Endodermal cell (in vitro differentiated cells): ENCODE measurements around the gene SMIM14. TPM values are rescaled to one million over a fixed set of nuclear protein-coding genes. Genes with fewer than 3 reads are reported as not detected.
"Not testable (repeated sequence)": the region's sequence is repeated elsewhere in the genome, so short reads cannot be mapped to it uniquely, and the experiment has no call there.

Experiments used
- DNase-seq: peaks from one replicate; pipeline ENCODE4 v3.0.0-alpha.2; 2017
- H3K27ac ChIP-seq: 2 replicates; pipeline ENCODE4 v1.5.1; 2013; ENCODE audit warnings: mild to moderate bottlenecking, low read depth, low read length, moderate library complexity
- H3K27me3 ChIP-seq: 2 replicates; pipeline ENCODE4 v1.6.1; 2013; ENCODE audit warnings: mild to moderate bottlenecking, low read length, moderate library complexity; ENCODE audit not compliant: insufficient read depth, control insufficient read depth, poor library complexity, severe bottlenecking
- H3K36me3 ChIP-seq: 2 replicates; pipeline ENCODE4 v1.7.0; 2013; ENCODE audit warnings: mild to moderate bottlenecking, low read length, moderate library complexity; ENCODE audit not compliant: control insufficient read depth, insufficient read depth
- H3K4me1 ChIP-seq: one replicate; pipeline ENCODE4 v1.7.0; 2013; ENCODE audit warnings: low read length; ENCODE audit not compliant: control insufficient read depth, insufficient read depth
- H3K4me3 ChIP-seq: 2 replicates; pipeline ENCODE4 v1.5.1; 2013; ENCODE audit warnings: mild to moderate bottlenecking, low read length, moderate library complexity
- H3K9ac ChIP-seq: 2 replicates; pipeline ENCODE4 v1.6.1; 2013; ENCODE audit warnings: mild to moderate bottlenecking, low read length, moderate library complexity; ENCODE audit not compliant: poor library complexity, severe bottlenecking; ENCODE audit errors: extremely low read depth
- H3K9me3 ChIP-seq: 2 replicates; pipeline ENCODE4 v1.6.1; 2013; ENCODE audit warnings: mild to moderate bottlenecking, low read length, moderate library complexity; ENCODE audit not compliant: control insufficient read depth
- H3K27ac Mint-ChIP-seq: 2 replicates; pipeline ENCODE4 v1.8.0; 2020; ENCODE audit warnings: mixed read lengths
- H3K27me3 Mint-ChIP-seq: 2 replicates; pipeline ENCODE4 v1.8.0; 2021; ENCODE audit warnings: mild to moderate bottlenecking, mixed read lengths; ENCODE audit not compliant: insufficient read depth
- H3K36me3 Mint-ChIP-seq: 2 replicates; pipeline ENCODE4 v1.8.0; 2020; ENCODE audit warnings: low read depth, mixed read lengths
- H3K4me1 Mint-ChIP-seq: 2 replicates; pipeline ENCODE4 v1.8.0; 2020; ENCODE audit warnings: mixed read lengths
- H3K4me3 Mint-ChIP-seq: 2 replicates; pipeline ENCODE4 v1.8.0; 2020; ENCODE audit warnings: mild to moderate bottlenecking, moderate library complexity, mixed read lengths
- H3K9me3 Mint-ChIP-seq: 2 replicates; pipeline ENCODE4 v1.8.0; 2020; ENCODE audit warnings: mild to moderate bottlenecking, mixed read lengths
- WGBS, 2 experiments: methylation state at CpG; one replicate each; pipeline versions ENCODE4 v1.1.5 to v1.1.7; 2013; ENCODE audit warnings: missing lambda C conversion rate in 2 of 2, mixed read lengths in 1 of 2; ENCODE audit not compliant: insufficient coverage in 1 of 2, insufficient read length in 1 of 2; 5-methylcytosine and 5-hydroxymethylcytosine counted together
- total RNA-seq, 2 donors: library from RNA; stranded (reverse); fragmentation: NEBNext Ultra II Directional in 1 of 2; extraction: Animal tissue kit (Norgen Biotek cat#: 25700) in 1 of 2; gene quantifications; 2 replicates in 1 of 2; 3 replicates in 1 of 2; pipeline ENCODE4 v1.2.1, GENCODE V29; 2021
- TF ChIP-seq, protein P1 (sequence below): fragments of 200-600 bp; sonication (generic); conservative IDR thresholded peaks from 2 replicates; pipeline ENCODE4 v1.5.0; 2021; ENCODE audit warnings: antibody characterized with exemption, mild to moderate bottlenecking

The SMIM14 gene
- total RNA-seq, 2 donors from 2014 or later, result 24.3 to 24.6 TPM

DNA sequence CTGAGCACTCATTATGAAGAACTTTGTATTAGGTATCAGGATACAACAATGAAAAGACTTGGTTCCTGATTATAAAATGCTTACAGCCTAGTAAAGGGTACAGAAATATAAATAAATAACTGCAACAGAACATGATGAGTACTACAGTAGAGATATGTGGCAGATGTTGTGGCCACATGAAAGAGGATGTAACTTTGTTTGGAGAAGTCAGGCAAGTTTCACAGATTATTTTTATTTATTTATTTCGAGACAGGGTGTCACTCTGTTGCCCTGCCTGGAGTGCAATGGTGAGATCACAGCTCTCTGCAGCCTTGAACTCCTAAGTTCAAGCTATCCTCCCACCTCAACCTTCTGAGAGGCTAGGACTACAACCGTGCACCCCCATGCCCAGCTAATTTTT, 43.5 kb upstream of the SMIM14 start:
- Mint-ChIP-seq H3K27ac (no peak overlapping the region), H3K4me1 (peaks cover 2% of the 10 kb centered on the region), H3K4me3 (no peak overlapping the region), H3K36me3 (no peaks in the 10 kb centered on the region), H3K9me3 (no peaks in the 10 kb centered on the region), H3K27me3 (no peaks in the 10 kb centered on the region)
- no peaks in the 10 kb centered on the region for H3K9me3 ChIP-seq
- 95 to 100% methylated on average over 1 to 2 of the region's 2 CpGs for WGBS, 2 experiments
- no peak overlapping the region for H3K27ac ChIP-seq
- H3K4me1 ChIP-seq, result no peaks in the 10 kb centered on the region
- H3K27me3 ChIP-seq, result no peaks in the 10 kb centered on the region
- H3K36me3 ChIP-seq, result no peaks in the 10 kb centered on the region
- H3K9ac ChIP-seq, result no peak overlapping the region
- no peak overlapping the region for H3K4me3 ChIP-seq
- no peak for DNase-seq
- TF ChIP-seq, protein P1, sequence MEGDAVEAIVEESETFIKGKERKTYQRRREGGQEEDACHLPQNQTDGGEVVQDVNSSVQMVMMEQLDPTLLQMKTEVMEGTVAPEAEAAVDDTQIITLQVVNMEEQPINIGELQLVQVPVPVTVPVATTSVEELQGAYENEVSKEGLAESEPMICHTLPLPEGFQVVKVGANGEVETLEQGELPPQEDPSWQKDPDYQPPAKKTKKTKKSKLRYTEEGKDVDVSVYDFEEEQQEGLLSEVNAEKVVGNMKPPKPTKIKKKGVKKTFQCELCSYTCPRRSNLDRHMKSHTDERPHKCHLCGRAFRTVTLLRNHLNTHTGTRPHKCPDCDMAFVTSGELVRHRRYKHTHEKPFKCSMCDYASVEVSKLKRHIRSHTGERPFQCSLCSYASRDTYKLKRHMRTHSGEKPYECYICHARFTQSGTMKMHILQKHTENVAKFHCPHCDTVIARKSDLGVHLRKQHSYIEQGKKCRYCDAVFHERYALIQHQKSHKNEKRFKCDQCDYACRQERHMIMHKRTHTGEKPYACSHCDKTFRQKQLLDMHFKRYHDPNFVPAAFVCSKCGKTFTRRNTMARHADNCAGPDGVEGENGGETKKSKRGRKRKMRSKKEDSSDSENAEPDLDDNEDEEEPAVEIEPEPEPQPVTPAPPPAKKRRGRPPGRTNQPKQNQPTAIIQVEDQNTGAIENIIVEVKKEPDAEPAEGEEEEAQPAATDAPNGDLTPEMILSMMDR, result no peak

DNA sequence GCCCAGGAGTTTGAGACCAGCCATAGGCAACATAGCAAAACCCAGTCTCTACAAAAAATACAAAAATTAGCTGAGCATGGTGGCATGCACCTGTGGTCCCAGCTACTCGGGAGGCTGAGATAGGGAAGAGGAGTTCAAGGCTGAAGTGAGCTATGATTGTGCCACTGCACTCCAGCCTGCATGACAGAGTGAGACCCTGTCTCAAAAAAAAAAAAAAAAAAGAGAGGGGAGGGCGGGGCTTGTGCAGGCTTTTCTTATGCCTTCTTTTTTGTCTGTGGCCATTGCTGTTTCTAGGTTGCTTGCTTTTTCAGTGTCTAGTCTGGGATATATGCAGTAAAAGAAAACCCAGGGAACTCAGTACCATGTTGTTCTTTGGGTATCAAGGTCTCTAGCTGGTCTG, 42.3 kb upstream of the SMIM14 start:
- not testable (repeated sequence) for H3K36me3 Mint-ChIP-seq, H3K4me1 ChIP-seq, H3K27me3 Mint-ChIP-seq, H3K9ac ChIP-seq, H3K9me3 Mint-ChIP-seq, H3K27ac ChIP-seq, H3K27me3 ChIP-seq, H3K4me3 Mint-ChIP-seq, H3K4me1 Mint-ChIP-seq, H3K36me3 ChIP-seq, DNase-seq, H3K27ac Mint-ChIP-seq, H3K9me3 ChIP-seq, H3K4me3 ChIP-seq
- 88% methylated on average over 2 of the region's 2 CpGs; no CpG with 5 or more reads in 1 of the 2 experiments for WGBS, 2 experiments

DNA sequence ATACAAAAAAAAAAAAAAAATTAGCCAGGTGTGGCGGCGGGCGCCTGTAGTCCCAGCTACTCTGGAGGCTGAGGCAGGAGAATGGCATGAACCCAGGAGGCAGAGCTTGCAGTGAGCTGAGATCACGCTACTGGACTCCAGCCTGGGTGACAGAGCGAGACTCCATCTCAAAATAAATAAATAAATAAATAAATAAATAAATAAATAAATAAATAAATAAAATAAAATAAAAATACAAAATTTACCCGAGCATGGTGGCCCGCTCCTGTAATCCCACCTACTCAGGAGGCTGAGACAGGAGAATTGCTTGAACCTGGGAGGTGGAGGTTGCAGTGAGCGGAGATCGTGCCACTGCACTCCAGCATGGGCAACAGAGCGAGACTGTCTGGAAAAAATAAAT, 37.0 kb upstream of the SMIM14 start:
- not testable (repeated sequence) for H3K27ac Mint-ChIP-seq, H3K36me3 ChIP-seq, H3K4me3 Mint-ChIP-seq, H3K36me3 Mint-ChIP-seq, DNase-seq, H3K9ac ChIP-seq, H3K9me3 ChIP-seq, H3K27ac ChIP-seq, H3K4me1 ChIP-seq, H3K27me3 ChIP-seq, H3K4me3 ChIP-seq, H3K27me3 Mint-ChIP-seq, H3K4me1 Mint-ChIP-seq, H3K9me3 Mint-ChIP-seq
- WGBS, 2 experiments, result 94% methylated on average over 8 of the region's 10 CpGs; no CpG with 5 or more reads in 1 of the 2 experiments

DNA sequence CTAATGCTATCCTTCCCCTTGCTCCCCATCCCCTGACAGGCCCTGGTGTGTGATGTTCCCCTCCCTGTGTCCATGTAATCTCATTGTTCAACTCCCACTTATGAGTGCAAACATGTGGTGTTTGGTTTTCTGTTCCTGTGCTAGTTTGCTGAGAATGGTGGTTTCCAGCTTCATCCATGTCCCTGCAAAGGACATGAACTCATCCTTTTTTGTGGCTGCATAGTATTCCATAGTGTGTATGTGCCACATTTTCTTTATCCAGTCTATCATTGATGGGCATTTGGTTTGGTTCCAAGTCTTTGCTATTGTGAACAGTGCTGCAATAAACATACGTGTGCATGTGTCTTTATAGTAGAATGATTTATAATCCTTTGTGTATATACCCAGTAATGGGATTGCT, 31.6 kb upstream of the SMIM14 start:
- H3K36me3 ChIP-seq, H3K36me3 Mint-ChIP-seq, H3K27ac Mint-ChIP-seq: not testable (repeated sequence)

More for the DNA sequence above, 31.6 kb upstream of the SMIM14 start:
- not testable (repeated sequence) for H3K4me3 ChIP-seq, H3K4me1 ChIP-seq, H3K4me1 Mint-ChIP-seq, H3K9me3 ChIP-seq, H3K4me3 Mint-ChIP-seq, H3K27me3 ChIP-seq, DNase-seq, H3K9me3 Mint-ChIP-seq, H3K27ac ChIP-seq, H3K9ac ChIP-seq, H3K27me3 Mint-ChIP-seq
- no CpG with 5 or more reads among the region's 1 CpG for WGBS, 2 experiments
